ENCODE measurements around the gene CREB3L4.

Gene CREB3L4

GRCh38 chr1:153984123-153984894, 16.6 kb downstream of the CREB3L4 start:
- H2AFZ ChIP-seq, result no peak overlapping the region
- no peaks in the 10 kb centered on the region for H3K4me1 ChIP-seq
- H3K36me3 ChIP-seq (ENCODE audit: control insufficient read depth, insufficient read depth, low read length), result no peaks in the 10 kb centered on the region
- no peak overlapping the region for H3K27ac ChIP-seq
- no peak overlapping the region for H3K4me2 ChIP-seq (ENCODE audit: low read length)
- no peaks in the 10 kb centered on the region for H3K79me2 ChIP-seq
- TF ChIP-seq, protein P1, sequence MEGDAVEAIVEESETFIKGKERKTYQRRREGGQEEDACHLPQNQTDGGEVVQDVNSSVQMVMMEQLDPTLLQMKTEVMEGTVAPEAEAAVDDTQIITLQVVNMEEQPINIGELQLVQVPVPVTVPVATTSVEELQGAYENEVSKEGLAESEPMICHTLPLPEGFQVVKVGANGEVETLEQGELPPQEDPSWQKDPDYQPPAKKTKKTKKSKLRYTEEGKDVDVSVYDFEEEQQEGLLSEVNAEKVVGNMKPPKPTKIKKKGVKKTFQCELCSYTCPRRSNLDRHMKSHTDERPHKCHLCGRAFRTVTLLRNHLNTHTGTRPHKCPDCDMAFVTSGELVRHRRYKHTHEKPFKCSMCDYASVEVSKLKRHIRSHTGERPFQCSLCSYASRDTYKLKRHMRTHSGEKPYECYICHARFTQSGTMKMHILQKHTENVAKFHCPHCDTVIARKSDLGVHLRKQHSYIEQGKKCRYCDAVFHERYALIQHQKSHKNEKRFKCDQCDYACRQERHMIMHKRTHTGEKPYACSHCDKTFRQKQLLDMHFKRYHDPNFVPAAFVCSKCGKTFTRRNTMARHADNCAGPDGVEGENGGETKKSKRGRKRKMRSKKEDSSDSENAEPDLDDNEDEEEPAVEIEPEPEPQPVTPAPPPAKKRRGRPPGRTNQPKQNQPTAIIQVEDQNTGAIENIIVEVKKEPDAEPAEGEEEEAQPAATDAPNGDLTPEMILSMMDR (IDR thresholded peaks at IDR 0.05), result no peak
- H3K9ac ChIP-seq, result no peak overlapping the region
- H3K4me3 ChIP-seq (ENCODE audit: low read depth, low read length), result no peak overlapping the region
- H3K27me3 ChIP-seq (ENCODE audit: control insufficient read depth, insufficient read depth, low read length), result no peaks in the 10 kb centered on the region
- no peaks in the 10 kb centered on the region for H3K9me3 ChIP-seq (ENCODE audit: control insufficient read depth, low read length)

DNA sequence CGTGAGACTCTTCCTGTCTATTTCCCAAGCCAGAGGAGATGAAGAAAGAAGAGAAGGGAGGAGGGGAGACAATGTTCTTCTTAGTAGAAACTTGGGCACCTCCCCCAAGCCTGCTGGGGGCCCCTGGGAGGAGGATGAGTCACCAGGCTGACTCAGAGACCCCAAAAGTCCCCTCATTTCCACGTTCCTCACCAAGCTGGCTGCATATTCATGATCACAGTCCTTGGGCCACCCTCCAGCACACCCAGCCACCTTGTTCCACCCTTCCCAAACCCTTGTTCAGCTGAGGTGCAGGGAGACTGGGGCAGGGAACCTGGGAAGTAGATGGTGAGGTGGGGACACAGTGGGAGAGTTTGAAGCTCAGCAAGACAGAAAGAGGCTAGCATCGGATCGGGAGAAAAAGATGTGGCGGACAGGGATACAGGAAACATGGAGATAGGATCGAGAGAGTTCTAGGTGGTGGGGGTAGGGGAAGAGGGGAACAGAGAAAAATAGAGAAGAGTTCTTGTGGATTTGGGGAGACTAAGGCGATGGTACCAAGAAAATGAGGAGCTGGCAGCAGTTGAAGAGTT, 17.7 kb downstream of the CREB3L4 start:
- Histone ChIP-seq H3K9ac (no peak overlapping the region), H3K79me2 (no peaks in the 10 kb centered on the region), H3K27ac (peak overlapping the region; percentile 83), H3K4me3 (ENCODE audit: low read depth, low read length) (peak overlapping the region; percentile 61), H3K4me1 (no peaks in the 10 kb centered on the region), H3K36me3 (ENCODE audit: control insufficient read depth, insufficient read depth, low read length) (no peaks in the 10 kb centered on the region), H3K4me2 (ENCODE audit: low read length) (peak overlapping the region; percentile 88), H3K9me3 (ENCODE audit: control insufficient read depth, low read length) (no peaks in the 10 kb centered on the region), H2AFZ (peak overlapping the region; percentile 73), H3K27me3 (ENCODE audit: control insufficient read depth, insufficient read depth, low read length) (no peaks in the 10 kb centered on the region)
- TF ChIP-seq, protein P1 (IDR thresholded peaks at IDR 0.05), result no peak

GRCh38 chr1:153985941-153986761, 18.4 kb downstream of the CREB3L4 start, which contains the start of gene RAB13:
Gene RAB13 (minus strand): TSS chr1:153986339. CDS start chr1:153986236, 103 bp downstream.
- H3K4me1 ChIP-seq, result no peaks in the 10 kb centered on the region
- H3K79me2 ChIP-seq, result peaks cover 3% of the 10 kb centered on the region
- peak within 1 kb of the TSS; percentile 90 for H2AFZ ChIP-seq
- H3K27me3 ChIP-seq (ENCODE audit: control insufficient read depth, insufficient read depth, low read length), result no peaks in the 10 kb centered on the region
- peak within 1 kb of the TSS; percentile 61 for H3K4me3 ChIP-seq (ENCODE audit: low read depth, low read length)
- TF ChIP-seq, protein P1 (IDR thresholded peaks at IDR 0.05), result no peak
- peaks cover under 1% of the 10 kb centered on the region for H3K36me3 ChIP-seq (ENCODE audit: control insufficient read depth, insufficient read depth, low read length)
- H3K9me3 ChIP-seq (ENCODE audit: control insufficient read depth, low read length), result no peaks in the 10 kb centered on the region
- H3K4me2 ChIP-seq (ENCODE audit: low read length), result peak within 1 kb of the TSS; percentile 95
- peak within 1 kb of the TSS; percentile 83 for H3K27ac ChIP-seq
- H3K9ac ChIP-seq, result no peak within 1 kb of the TSS

DNA sequence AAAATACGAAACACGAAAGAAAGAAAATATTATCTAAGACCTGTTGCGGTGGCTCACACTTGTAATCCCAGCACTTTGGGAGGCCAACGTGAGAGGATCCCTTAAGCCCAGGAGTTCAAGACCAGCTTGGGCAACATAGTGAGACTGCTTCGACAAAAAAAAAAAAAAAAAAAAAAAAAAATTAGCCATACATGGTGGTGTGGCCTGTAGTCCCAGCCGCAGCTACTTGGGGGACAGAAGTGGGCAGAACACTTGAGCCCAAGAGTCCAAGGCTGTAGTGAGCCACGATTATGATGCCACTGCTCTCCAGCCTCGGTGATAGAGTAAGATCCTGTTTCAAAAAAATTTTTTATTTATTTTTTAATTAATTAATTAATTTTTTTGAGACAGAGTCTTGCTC, 19.9 kb downstream of the CREB3L4 start:
- no peak overlapping the region for H3K27ac ChIP-seq
- H3K79me2 ChIP-seq, result peaks cover 3% of the 10 kb centered on the region
- H3K4me2 ChIP-seq (ENCODE audit: low read length), result no peak overlapping the region
- H3K9me3 ChIP-seq (ENCODE audit: control insufficient read depth, low read length), result no peaks in the 10 kb centered on the region
- peaks cover 2% of the 10 kb centered on the region for H3K36me3 ChIP-seq (ENCODE audit: control insufficient read depth, insufficient read depth, low read length)
- H3K4me3 ChIP-seq (ENCODE audit: low read depth, low read length), result no peak overlapping the region
- no peak overlapping the region for H2AFZ ChIP-seq
- no peaks in the 10 kb centered on the region for H3K27me3 ChIP-seq (ENCODE audit: control insufficient read depth, insufficient read depth, low read length)
- TF ChIP-seq, protein P1 (IDR thresholded peaks at IDR 0.05), result no peak
- no peaks in the 10 kb centered on the region for H3K4me1 ChIP-seq
- no peak overlapping the region for H3K9ac ChIP-seq
